Suprapubic skin (tissue), 3 donors: Measurements from ENCODE around the gene VEGFA.

ENCODE experiments used
- EP300 ChIP-seq: sonication (generic); formaldehyde crosslinking; IDR thresholded peaks from one replicate; pipeline ENCODE4 v1.6.1; 2017; ENCODE audit warnings: antibody characterized with exemption
- POLR2A ChIP-seq, 2 donors: fragments of 450-650 bp; IDR thresholded peaks; one replicate each; pipeline ENCODE4 v1.6.1; 2017; ENCODE audit warnings: antibody characterized with exemption in 2 of 2, mild to moderate bottlenecking in 2 of 2, moderate library complexity in 2 of 2
- TF ChIP-seq, protein P1 (sequence below), 2 donors: fragments of 200-600 bp in 1 of 2; fragments of 450-650 bp in 1 of 2; sonication (generic) in 1 of 2; IDR thresholded peaks; one replicate each; pipeline ENCODE4 v1.5.1; 2016 to 2019; ENCODE audit warnings: antibody characterized with exemption in 2 of 2, mild to moderate bottlenecking in 1 of 2, moderate library complexity in 1 of 2

DNA sequence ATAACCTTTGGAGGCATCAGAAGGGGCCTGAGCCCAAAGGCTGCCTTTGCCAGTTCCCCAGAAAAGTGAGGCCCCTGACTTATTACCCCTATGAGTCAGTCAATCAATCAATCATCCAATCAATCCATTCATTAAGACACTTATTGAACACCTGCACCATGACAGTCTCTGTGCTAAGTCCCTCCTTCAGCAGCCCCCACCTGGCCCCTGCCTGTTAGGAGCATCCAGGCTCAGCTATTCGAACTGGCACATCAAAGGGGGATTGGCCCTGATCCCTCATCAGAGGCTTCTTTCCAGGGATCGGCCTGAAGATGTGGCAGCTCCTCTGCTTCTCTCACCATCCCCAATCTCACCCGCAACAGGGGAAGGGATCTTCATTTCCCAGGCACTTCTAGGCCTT lies 27.7 kb upstream of the VEGFA start:
- TF ChIP-seq, protein P1, sequence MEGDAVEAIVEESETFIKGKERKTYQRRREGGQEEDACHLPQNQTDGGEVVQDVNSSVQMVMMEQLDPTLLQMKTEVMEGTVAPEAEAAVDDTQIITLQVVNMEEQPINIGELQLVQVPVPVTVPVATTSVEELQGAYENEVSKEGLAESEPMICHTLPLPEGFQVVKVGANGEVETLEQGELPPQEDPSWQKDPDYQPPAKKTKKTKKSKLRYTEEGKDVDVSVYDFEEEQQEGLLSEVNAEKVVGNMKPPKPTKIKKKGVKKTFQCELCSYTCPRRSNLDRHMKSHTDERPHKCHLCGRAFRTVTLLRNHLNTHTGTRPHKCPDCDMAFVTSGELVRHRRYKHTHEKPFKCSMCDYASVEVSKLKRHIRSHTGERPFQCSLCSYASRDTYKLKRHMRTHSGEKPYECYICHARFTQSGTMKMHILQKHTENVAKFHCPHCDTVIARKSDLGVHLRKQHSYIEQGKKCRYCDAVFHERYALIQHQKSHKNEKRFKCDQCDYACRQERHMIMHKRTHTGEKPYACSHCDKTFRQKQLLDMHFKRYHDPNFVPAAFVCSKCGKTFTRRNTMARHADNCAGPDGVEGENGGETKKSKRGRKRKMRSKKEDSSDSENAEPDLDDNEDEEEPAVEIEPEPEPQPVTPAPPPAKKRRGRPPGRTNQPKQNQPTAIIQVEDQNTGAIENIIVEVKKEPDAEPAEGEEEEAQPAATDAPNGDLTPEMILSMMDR (IDR thresholded peaks at IDR 0.05): no peak
- TF ChIP-seq POLR2A (IDR thresholded peaks at IDR 0.05): no peak
- no peak for TF ChIP-seq EP300
